GM19395 (cell line): ENCODE measurements around the gene ESX1.
"Not testable (repeated sequence)": the region's sequence is repeated elsewhere in the genome, so short reads cannot be mapped to it uniquely, and the experiment has no call there.

Experiments used
- ATAC-seq: cut with Tn5 transposase; IDR thresholded peaks from one replicate; pipeline ENCODE4 v1.9.1; 2021; ENCODE audit warnings: mild to moderate bottlenecking, moderate library complexity; ENCODE audit not compliant: unreplicated experiment

The ESX1 gene

DNA sequence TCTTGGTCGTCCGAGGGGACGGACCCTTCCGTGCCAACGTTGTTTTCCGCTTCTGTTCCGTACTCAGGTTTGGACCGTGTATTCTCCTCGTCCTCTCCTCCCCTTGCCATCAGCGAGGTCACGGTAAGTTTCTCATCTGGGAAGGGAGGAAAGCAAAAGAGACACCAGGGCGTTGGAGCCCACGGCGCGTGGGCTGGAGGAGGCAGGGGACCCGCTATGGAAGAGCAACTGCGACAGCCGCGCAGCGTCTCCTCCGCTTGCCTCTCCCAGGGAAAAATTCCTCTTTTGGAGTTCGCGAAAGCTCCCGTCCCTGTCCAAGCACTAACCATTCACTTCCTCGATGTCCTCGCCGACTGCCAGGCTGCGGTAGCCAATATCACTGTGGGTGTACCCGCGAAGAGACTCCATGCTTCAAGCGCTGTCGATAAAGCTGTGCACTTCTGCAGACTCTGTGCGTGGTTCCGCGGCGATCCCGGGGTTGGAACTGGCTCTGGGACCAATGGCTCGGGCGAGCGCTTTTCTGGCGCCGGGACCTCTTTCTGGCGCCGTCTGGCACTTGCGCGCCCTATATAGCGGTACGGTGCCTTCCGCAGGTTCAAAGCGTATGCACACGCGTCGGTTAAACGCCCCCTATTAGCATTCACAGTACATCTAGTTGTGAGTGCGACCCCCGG, at the start of gene ESX1:
TSS of gene ESX1 (minus strand) at position 492 of the 674 bp plus-strand sequence. CDS start at position 408, 84 bp downstream.
- no peak for ATAC-seq

DNA sequence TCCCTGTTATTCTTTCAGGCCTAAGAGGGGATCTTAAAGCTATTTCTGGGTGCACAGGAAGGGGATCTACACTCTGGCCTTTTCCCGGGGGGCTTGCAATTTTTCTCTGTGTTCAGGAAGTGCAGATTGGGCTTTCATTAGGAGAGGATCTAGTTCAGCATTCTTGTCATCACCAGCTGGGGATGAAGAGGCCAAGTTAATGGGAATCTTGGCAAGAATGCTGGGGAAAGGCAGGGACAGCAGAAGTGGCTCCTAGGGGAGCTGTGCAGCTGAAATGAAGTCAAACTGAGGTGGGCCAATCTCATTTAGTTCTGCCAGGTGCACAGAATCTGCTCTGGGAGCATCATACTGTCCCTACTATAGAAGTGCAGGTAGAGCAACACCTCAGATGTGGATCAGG, 40.9 kb upstream of the ESX1 start:
- ATAC-seq: no peak

DNA sequence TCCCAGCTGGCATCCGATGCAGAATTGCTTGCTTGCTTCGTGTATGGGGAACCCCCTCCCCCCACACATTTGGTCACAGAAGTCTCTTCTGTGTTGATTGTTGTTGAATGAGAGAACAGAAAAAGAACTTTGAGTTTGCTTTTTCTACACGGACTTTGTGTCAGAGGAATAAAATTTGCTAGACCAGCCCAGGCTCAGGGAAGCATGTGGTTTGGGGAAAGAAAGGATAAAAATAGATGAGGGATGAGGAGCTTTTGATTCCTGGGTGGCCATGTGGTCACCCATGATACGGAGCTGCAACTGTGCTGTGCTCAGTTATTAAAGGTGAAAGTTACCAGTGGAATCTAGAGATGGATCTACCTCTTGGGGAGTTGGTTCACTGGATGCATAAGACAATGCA, 34.2 kb upstream of the ESX1 start:
- ATAC-seq: no peak

DNA sequence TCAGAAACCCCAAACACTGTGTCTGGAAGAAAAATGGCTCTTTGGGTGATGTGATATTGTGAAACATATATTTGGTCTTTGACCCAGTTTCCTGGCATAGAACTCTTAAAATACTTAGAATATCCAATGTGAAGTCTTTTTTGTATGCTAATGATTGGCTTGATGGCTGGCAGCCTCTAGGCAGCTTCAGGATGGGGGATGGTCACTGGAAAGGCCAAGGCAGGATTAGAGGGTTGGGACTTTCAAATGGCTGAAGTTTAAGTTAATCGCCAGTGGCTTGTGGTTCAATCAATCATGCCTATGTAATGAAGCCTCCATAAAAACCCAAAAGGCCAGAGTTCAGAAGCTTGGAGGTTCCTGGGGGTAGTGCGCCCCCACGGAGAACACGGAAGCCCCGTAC, 33.5 kb upstream of the ESX1 start:
- ATAC-seq: no peak

DNA sequence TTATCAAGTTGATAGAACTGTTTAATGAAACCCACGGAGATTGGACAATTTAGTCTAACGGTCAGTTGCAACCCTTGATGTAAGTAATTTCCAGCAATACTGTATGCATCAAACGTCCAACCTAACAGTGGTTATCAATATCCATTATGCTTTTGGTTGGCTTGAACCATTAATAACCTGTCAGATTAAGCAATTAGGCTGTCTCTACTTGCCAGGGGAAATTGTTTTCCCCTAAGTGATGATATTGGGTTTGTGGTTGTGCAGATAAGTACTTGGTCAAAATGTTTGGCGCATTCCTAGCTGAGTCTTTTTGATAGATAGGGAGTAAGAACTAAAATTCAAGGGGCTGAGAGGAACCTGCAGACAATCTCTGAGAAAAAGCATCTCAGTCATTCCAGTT, 30.5 kb upstream of the ESX1 start:
- ATAC-seq: no peak

DNA sequence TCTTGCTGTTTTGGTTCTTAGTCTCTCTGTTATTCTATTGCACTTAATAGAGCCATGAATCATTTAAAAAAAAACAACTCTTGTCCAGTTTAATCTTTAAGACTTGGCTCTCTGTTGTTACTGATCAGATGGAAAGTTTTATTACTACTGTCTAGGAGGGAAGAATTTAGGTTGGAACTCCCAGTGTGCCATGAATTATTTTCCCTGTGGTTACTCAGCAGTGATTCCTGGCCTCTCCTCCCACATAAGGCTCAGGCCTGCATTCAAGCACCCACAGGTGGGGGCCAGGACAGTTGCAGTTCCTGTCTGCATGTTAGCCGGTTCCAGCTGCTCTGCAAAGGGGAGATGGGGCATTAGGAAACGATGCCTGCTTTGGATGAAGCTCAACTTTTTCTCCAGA, 29.8 kb upstream of the ESX1 start:
- ATAC-seq: no peak

DNA sequence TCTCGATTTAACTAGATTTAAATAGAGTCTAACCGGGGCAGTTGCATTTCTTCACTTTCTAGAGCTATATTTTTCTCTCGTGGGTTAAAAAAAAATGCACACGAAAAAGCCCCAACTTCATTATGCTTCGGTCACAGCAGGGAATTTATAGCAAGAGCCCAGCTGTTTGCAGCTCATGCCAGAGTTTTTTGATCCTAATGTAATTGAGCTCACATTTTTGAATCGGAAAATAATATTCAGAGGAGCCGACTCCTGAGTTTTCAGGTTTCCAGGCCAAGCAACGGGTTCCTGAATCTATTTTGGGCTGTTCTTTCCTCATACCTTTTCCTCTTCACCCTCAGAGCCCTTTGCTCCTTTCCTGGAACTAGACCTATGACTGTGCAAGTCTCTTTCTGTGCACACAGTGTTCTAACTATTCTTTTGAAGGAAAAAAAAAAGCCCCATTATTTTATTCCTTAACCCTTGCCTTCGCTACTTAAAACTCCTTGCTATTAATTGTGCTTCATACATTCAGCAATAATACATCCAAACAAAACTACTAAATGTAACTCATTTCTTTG, 27.5 kb upstream of the ESX1 start:
- ATAC-seq: no peak

DNA sequence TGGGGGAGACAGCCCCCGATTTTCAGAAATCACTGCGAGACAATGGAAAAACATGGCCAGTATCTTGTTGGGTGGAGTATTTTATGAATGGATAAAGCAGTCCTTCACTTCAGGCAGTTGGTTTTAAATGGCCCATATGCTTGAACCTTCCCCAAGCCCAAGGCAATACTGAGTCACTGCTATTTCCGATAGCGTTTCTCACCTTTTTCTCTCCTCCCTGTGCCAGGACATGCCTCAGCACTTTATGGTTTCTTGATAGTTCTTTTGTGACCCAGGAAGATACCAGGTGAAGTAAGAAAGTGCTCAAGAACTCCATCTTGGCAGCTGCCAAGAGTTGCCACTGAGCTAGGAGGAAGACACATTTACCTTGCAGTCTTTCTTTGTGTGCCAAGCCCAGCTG, 26.8 kb upstream of the ESX1 start:
- no peak for ATAC-seq

DNA sequence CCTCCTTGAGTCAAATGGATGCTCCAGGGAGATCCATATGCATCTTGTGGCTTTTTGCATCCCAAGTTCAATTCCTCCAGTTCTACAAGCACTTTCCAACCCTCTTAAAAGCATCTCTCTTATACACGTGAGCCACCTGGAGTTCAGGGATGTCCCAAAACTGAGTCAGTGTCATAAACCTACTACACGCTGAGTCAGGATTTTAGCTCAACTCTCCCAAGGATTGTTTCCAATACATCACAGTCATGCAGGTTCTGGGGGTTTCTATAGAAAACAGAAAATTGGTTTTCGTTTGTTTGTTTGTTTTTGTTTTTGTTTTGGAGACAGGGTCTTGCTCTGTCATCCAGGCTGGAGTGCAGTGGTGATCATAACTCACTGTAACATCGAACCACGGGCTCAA, 25.9 kb upstream of the ESX1 start:
- ATAC-seq: no peak

DNA sequence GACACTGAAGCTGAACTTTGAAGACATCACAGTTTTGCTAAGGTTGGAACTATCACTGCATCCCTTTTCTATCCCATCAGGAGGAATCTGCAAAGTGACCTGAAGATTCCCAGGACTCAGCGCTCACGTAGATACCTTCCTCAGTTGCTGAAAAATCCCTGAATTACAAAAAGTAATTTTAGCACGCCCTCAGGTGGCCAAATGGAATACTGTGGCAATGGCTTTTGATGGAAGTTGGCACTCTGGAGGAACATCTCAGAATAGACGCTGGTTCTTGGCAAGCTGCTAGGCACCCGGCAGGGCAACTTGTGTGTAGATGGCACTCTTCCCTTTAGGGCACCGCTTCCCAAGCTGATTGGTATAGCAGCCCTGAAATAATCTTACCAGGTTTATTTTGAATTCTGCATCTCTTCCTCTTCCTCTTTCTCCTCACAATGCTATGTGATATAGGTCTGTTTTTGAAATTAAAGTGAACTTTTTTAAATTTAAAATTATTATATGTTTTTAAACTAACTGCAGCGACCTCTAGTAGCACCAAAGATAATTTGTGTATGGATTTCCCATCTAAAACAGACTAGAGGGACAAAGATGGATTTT, 16.3 kb upstream of the ESX1 start:
- no peak for ATAC-seq

DNA sequence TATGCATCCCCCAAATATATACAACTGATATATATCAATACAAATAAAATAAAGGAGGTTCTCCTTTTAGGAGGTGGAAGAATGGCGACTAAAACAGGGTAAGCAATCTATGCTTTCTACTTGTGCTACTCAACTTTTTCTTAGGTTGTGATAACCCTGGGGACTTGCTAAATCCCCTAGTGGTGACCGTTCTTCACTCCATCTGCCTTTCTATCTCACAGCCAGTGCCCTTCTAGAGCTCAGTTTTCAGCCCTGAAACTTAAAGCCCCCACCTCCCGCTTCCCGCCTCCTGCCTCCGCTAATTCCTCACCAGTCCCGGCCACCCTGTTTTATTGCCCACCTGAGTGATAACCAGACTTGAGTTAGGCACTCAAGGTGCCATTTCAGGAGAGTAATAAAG, 15.5 kb upstream of the ESX1 start:
- ATAC-seq: no peak

DNA sequence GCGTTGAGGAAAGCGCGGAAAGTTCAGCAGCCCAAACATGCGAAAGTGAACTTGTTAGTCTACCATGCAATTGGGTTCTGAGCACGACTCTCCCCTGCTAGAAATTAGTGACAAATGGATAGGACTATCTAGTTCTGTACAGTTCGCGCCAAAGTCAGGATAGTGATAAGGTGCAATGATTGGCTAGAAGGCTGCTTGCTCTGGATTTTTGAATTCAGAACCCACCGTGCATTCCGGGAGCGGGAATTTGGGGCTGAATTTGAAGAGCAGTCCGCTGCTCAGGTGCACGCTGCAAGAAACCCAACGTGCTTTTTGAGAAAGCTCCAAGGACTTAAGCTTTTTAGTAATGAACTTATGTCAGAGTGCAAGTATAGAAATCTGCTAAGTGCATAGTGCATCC, 732 bp upstream of the ESX1 start:
- ATAC-seq: no peak

DNA sequence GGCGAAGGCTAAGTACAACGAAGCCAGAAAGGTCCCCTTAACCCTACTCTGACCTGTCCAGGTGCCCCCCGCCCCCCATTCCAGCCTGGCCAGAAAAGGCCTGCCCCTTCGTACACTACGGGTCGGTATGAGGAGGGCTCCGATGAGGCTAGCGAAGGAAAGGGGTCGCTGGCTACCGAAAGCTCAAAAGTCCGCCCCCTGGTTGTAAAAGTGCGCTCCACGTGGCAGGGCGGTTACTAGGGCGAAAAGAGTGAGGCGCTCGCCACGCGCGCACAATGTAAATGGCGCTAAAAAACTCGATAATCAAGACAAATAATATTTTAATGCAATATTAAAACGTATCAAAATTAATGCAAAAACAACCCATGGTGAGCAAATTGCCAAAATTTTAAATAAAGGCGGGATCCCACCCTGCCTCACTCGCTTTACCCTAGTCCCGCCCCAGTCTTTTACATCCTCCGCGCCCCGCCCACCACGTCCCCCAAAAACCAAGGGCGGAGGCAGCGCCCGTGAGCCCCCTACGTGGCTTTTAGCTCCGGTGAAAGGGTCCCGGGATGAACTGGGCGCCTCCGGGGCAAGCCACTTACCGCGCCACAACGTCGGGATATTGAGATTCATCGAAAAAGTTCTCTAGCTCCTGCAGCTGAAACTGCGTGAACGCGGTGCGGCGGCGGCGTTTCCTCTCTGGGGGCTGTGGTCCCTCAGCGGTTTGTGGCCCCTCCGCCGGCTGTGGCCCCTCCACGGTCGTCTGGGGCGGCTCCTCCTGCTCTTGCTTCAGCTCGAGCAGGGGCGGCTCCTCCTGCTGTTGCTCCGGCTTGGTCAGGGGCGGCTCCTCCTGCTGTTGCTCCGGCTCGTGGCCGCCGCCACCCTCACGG, 929 bp downstream of the ESX1 start:
- no peak for ATAC-seq

DNA sequence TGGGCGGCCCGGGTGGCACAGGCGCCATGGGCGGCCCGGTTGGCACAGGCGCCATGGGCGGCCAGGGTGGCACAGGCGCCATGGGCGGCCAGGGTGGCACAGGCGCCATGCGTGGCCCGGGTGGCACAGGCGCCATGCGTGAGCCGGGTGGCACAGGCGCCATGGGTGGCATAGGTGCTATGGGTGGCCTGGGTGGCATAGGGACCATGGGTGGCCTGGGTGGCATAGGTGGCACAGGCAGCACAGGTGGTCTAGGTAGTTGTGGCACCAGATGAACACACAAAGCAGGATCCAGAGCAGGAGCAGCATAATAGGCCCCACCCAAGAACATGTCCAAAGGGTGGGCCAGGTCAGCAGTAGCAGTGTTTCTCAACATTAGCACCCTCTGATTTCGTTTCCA, 4.3 kb downstream of the ESX1 start:
- ATAC-seq: no peak

DNA sequence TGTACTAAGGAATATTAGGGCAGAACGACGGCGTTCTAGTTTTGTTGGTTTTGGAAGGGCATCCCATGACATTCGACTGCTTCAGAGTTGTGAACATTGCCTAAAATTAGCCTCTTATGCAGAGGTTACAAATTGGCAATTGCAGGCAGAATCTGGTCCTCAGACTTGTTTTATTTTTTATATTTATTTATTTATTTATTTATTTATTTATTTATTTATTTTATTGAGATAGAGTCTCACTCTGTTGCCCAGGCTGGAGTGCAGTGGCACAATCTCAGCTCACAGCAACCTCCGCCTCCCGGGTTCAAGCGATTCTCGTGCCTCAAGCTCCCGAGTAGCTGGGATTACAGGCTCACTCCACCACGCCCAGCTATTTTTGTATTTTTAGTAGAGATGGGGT, 24.7 kb downstream of the ESX1 start:
- ATAC-seq: not testable (repeated sequence)

DNA sequence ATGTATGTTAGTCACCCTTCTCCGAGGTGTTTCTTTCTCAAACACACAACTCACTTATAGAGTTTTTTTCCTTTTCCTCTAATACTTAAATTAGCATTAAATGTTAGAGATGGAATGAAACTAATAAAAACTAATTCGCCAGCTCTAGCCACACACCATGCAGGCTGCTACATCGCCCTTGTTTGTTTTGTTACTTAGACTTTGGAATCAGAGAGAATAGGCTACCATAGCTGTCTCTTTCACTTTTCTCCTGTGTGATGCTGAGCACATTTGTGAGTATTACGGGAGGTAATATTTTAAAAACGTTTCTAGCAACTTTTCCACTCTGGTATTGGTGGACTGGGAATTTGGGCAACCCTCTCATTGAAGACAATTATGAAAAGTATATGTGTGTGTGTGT, 43.5 kb downstream of the ESX1 start:
- no peak for ATAC-seq

DNA sequence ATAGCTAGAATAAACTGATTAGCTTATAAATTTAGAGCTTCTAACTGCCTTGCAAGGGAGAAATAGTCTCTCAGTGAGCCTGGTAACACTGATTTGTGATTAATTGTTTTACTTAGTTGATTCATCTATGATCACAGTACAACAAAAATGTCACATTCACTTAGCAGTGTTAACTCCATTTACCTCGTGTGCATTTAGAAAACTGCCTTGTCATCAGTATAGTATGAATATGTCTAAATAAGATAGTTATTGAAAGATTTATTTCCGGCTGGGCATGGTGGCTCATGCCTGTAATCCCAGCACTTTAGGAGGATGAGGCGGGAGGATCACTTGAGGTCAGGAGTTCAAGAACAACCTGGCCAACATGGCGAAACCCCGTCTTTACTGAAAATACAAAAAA, 49.2 kb downstream of the ESX1 start:
- ATAC-seq: no peak
